Measurements from ENCODE around the gene MEAK7.
A peak's percentile ranks its signal among the peaks of the same experiment; 100 is the strongest.
"Not testable (repeated sequence)": the region's sequence is repeated elsewhere in the genome, so short reads cannot be mapped to it uniquely, and the experiment has no call there.

Gene MEAK7

DNA sequence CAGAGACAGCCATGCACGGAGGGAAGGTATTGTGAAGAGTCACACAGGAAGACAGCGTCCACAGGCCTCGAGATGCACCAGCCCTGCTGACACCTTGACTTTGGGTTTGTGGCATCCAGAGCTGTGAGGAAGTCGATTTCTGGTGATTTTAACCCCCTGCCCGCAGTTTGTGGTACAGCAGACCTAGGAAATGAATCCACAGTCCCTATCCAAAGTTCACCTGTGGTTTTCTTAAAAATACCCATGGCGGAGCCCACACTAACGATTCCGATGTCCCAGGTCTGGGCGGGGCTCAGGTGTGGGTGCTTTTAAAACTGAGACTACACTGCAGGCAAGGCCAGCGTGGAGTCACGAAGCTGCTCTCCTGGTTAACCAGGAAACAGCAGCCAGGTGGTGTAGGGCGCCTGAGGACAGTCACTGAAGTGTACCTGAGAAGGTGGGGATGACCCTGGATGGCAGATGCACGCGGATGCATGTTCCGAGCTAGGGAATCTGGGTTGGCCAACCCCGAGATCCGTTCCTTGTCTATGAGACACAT is 14.4 kb upstream of the MEAK7 start:
- Histone ChIP-seq H3K79me2 (ENCODE audit: control insufficient read depth, insufficient read depth, low read length) (no peaks in the 10 kb centered on the region), H3K36me3 (ENCODE audit: control insufficient read depth, insufficient read depth, low read length) (no peaks in the 10 kb centered on the region), H2BK15ac (replicated peaks; ENCODE audit: low read depth) (no peak overlapping the region), H3K56ac (ENCODE audit: low read length) (peak overlapping the region; percentile 42), H3K4me2 (ENCODE audit: low read length) (no peak overlapping the region), H3K4ac (ENCODE audit: low read depth, low read length) (no peak overlapping the region), H2AK5ac (ENCODE audit: low read length) (no peak overlapping the region), H3K23ac (ENCODE audit: low read length) (no peak overlapping the region), H3K27ac (ENCODE audit: low read depth, low read length) (no peak overlapping the region), H2BK5ac (ENCODE audit: low read length) (no peak overlapping the region), H4K8ac (ENCODE audit: low read depth, low read length) (no peak overlapping the region), H3K9ac (ENCODE audit: low read length) (no peak overlapping the region), H4K5ac (ENCODE audit: low read length) (no peak overlapping the region), H3K18ac (ENCODE audit: low read length) (no peak overlapping the region), H2BK120ac (ENCODE audit: low read depth, low read length) (no peak overlapping the region), H3K27me3 (ENCODE audit: insufficient read depth, low read length, poor library complexity) (no peaks in the 10 kb centered on the region), H3K4me1 (ENCODE audit: control insufficient read depth, low read depth, low read length) (no peaks in the 10 kb centered on the region), H3K79me1 (ENCODE audit: low read length) (no peaks in the 10 kb centered on the region), H3K4me3 (ENCODE audit: low read length) (no peak overlapping the region)
- no peak for DNase-seq
- WGBS (ENCODE audit: extremely low coverage, insufficient coverage, low lambda C conversion rate) = no CpG with 5 or more reads among the region's 17 CpGs

DNA sequence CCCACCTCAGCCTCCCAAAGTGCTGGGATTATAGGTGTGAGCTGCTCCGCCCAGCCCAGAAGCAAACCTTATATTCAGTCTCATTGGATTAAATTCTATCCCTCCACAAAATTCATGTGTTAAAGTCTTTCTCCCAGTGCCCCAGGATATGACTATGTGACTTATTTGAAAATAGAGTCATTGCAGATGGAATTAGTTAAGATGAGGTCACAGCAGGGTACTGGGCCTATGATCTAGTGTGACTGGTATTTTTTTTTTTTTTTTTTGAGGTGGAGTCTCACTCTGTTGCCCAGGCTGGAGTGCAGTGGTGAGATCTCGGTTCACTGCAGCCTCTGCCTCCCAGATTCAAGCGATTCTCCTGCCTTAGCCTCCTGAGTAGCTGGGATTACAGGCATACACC is 13.8 kb upstream of the MEAK7 start:
- not testable (repeated sequence) for H2BK120ac ChIP-seq (ENCODE audit: low read depth, low read length); H2AK5ac ChIP-seq (ENCODE audit: low read length); DNase-seq; H3K36me3 ChIP-seq (ENCODE audit: control insufficient read depth, insufficient read depth, low read length); H3K9ac ChIP-seq (ENCODE audit: low read length); H3K18ac ChIP-seq (ENCODE audit: low read length); H3K27me3 ChIP-seq (ENCODE audit: insufficient read depth, low read length, poor library complexity); H3K23ac ChIP-seq (ENCODE audit: low read length); H4K5ac ChIP-seq (ENCODE audit: low read length); H3K56ac ChIP-seq (ENCODE audit: low read length); H3K79me1 ChIP-seq (ENCODE audit: low read length); H3K27ac ChIP-seq (ENCODE audit: low read depth, low read length); H3K4me2 ChIP-seq (ENCODE audit: low read length); H3K4ac ChIP-seq (ENCODE audit: low read depth, low read length); H3K4me3 ChIP-seq (ENCODE audit: low read length); H2BK15ac ChIP-seq (replicated peaks; ENCODE audit: low read depth); H3K79me2 ChIP-seq (ENCODE audit: control insufficient read depth, insufficient read depth, low read length); H3K4me1 ChIP-seq (ENCODE audit: control insufficient read depth, low read depth, low read length); H2BK5ac ChIP-seq (ENCODE audit: low read length); H4K8ac ChIP-seq (ENCODE audit: low read depth, low read length)
- no CpG with 5 or more reads among the region's 3 CpGs for WGBS (ENCODE audit: extremely low coverage, insufficient coverage, low lambda C conversion rate)

DNA sequence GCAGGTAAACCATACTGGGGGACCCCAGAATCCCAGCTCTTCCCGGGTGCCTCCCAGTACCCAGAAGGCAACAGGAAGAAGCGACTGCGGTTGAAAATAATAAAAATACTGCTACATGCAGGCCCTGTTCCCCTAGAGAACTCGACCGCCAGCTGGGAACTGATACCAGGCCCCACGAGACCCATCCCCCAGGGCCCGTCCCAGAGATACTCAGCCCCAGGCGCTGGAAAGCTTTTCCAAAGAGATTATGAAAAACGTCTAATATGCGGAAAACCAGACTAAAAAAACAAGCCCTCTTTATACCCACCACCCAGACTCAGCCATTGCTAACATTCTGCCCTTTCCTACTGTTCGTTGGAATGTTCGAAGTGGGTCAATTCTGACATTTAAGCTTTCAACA is 12.9 kb upstream of the MEAK7 start:
- Histone ChIP-seq H2BK15ac (replicated peaks; ENCODE audit: low read depth) (no peak overlapping the region), H4K8ac (ENCODE audit: low read depth, low read length) (no peak overlapping the region), H3K79me2 (ENCODE audit: control insufficient read depth, insufficient read depth, low read length) (no peaks in the 10 kb centered on the region), H2BK120ac (ENCODE audit: low read depth, low read length) (no peak overlapping the region), H3K4me2 (ENCODE audit: low read length) (no peak overlapping the region), H3K27me3 (ENCODE audit: insufficient read depth, low read length, poor library complexity) (no peaks in the 10 kb centered on the region), H3K4me1 (ENCODE audit: control insufficient read depth, low read depth, low read length) (no peaks in the 10 kb centered on the region), H3K27ac (ENCODE audit: low read depth, low read length) (no peak overlapping the region), H3K9ac (ENCODE audit: low read length) (no peak overlapping the region), H3K4ac (ENCODE audit: low read depth, low read length) (no peak overlapping the region), H4K5ac (ENCODE audit: low read length) (no peak overlapping the region), H3K23ac (ENCODE audit: low read length) (no peak overlapping the region), H2AK5ac (ENCODE audit: low read length) (no peak overlapping the region), H3K4me3 (ENCODE audit: low read length) (no peak overlapping the region), H3K36me3 (ENCODE audit: control insufficient read depth, insufficient read depth, low read length) (no peaks in the 10 kb centered on the region), H3K56ac (ENCODE audit: low read length) (no peak overlapping the region), H2BK5ac (ENCODE audit: low read length) (no peak overlapping the region), H3K18ac (ENCODE audit: low read length) (no peak overlapping the region), H3K79me1 (ENCODE audit: low read length) (no peaks in the 10 kb centered on the region)
- DNase-seq = no peak
- WGBS (ENCODE audit: extremely low coverage, insufficient coverage, low lambda C conversion rate) = no CpG with 5 or more reads among the region's 12 CpGs

DNA sequence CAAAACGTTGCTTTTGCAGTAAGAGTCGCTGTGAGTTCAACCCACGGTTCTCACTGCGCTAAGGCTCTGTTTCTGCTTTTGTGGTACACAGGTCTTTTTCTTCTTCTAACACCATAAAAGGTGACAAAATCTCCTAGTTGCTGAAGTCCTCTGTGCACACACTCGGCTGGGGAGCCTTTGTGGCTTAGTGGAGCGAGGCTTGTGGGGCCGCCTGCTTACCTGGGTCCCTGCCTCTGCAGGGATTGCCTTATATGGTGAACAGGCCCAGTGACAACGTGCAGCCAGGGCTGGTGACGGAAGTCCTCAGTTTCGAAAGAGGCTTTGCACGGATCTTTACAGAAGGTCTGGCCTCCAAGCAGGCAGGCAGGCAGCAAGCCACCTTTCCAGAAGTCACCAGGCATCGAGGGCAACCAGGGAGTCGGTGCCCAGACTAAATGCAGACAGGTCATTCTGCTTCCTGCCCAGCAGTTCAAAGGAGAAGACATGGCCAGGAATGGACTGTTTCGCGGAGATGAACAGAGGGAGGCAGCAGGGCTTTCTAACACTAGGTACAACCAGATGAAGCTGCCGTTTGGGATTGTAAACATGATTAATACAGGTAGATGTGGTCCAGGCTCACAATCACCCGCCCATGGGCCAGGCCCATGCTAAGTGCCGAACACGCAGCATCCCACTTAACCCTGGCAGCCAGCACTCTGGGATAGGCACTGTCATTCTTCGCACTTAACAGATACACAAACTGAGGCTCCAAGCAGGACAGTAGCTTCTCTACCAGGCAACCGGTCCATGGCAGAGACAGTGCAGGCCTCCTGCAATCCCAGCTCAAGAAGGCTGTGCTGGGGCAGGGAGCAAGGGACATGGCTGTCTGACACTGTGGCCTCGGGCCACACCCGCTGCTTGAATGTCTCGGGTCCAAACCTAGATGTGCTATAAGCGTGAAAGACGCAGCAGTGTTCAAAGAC is 10.7 kb upstream of the MEAK7 start:
- no peaks in the 10 kb centered on the region for H3K79me1 ChIP-seq (ENCODE audit: low read length)
- no peaks in the 10 kb centered on the region for H3K36me3 ChIP-seq (ENCODE audit: control insufficient read depth, insufficient read depth, low read length)
- no CpG with 5 or more reads among the region's 26 CpGs for WGBS (ENCODE audit: extremely low coverage, insufficient coverage, low lambda C conversion rate)
- no peak for DNase-seq
- H3K4me2 ChIP-seq (ENCODE audit: low read length) = no peak overlapping the region
- peak overlapping the region; percentile 50 for H3K56ac ChIP-seq (ENCODE audit: low read length)
- no peaks in the 10 kb centered on the region for H3K79me2 ChIP-seq (ENCODE audit: control insufficient read depth, insufficient read depth, low read length)
- H3K27ac ChIP-seq (ENCODE audit: low read depth, low read length) = no peak overlapping the region
- no peak overlapping the region for H3K9ac ChIP-seq (ENCODE audit: low read length)
- no peaks in the 10 kb centered on the region for H3K27me3 ChIP-seq (ENCODE audit: insufficient read depth, low read length, poor library complexity)
- H2BK15ac ChIP-seq (replicated peaks; ENCODE audit: low read depth) = no peak overlapping the region
- no peak overlapping the region for H3K23ac ChIP-seq (ENCODE audit: low read length)
- no peaks in the 10 kb centered on the region for H3K4me1 ChIP-seq (ENCODE audit: control insufficient read depth, low read depth, low read length)
- no peak overlapping the region for H3K4ac ChIP-seq (ENCODE audit: low read depth, low read length)
- no peak overlapping the region for H4K5ac ChIP-seq (ENCODE audit: low read length)
- H3K4me3 ChIP-seq (ENCODE audit: low read length) = no peak overlapping the region
- H3K18ac ChIP-seq (ENCODE audit: low read length) = no peak overlapping the region
- H4K8ac ChIP-seq (ENCODE audit: low read depth, low read length) = no peak overlapping the region
- no peak overlapping the region for H2AK5ac ChIP-seq (ENCODE audit: low read length)
- no peak overlapping the region for H2BK5ac ChIP-seq (ENCODE audit: low read length)
- no peak overlapping the region for H2BK120ac ChIP-seq (ENCODE audit: low read depth, low read length)

DNA sequence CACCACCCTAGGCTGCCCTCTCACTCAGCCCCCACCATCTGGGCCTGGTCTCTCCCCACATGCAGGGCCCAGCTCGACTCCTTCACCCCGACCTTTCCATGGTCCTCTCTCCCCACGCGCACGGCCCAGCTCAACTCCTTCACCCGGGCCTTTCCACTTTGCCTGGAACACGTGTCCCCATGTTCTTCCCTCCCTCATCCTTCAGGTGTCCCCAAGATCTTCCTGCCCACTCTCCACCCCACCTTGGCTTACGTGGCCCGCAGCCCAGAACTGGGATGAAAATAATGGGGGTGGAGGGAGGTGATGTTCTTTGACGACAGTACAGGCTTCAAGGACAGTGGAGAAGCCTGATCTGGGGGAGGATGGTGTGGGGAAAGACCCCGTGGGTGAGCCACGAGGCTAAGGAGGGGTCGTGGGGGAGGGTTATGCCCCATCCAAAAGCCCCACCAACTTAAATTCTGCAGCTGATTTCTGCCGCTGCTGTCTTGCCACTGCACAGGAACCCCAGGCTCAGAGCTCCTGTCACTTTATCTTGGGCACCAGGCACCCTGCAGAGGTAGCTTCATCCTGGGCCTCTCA is 9.9 kb upstream of the MEAK7 start:
- Histone ChIP-seq H3K79me2 (ENCODE audit: control insufficient read depth, insufficient read depth, low read length) (no peaks in the 10 kb centered on the region), H3K56ac (ENCODE audit: low read length) (no peak overlapping the region), H3K27me3 (ENCODE audit: insufficient read depth, low read length, poor library complexity) (no peaks in the 10 kb centered on the region), H2AK5ac (ENCODE audit: low read length) (no peak overlapping the region), H3K23ac (ENCODE audit: low read length) (no peak overlapping the region), H3K36me3 (ENCODE audit: control insufficient read depth, insufficient read depth, low read length) (no peaks in the 10 kb centered on the region), H3K79me1 (ENCODE audit: low read length) (no peaks in the 10 kb centered on the region), H4K5ac (ENCODE audit: low read length) (no peak overlapping the region), H2BK5ac (ENCODE audit: low read length) (no peak overlapping the region), H3K4me1 (ENCODE audit: control insufficient read depth, low read depth, low read length) (no peaks in the 10 kb centered on the region), H3K18ac (ENCODE audit: low read length) (no peak overlapping the region), H3K4ac (ENCODE audit: low read depth, low read length) (no peak overlapping the region), H2BK15ac (replicated peaks; ENCODE audit: low read depth) (no peak overlapping the region), H4K8ac (ENCODE audit: low read depth, low read length) (no peak overlapping the region), H3K4me2 (ENCODE audit: low read length) (no peak overlapping the region), H3K9ac (ENCODE audit: low read length) (no peak overlapping the region), H2BK120ac (ENCODE audit: low read depth, low read length) (no peak overlapping the region), H3K4me3 (ENCODE audit: low read length) (no peak overlapping the region), H3K27ac (ENCODE audit: low read depth, low read length) (no peak overlapping the region)
- no peak for DNase-seq
- no CpG with 5 or more reads among the region's 14 CpGs for WGBS (ENCODE audit: extremely low coverage, insufficient coverage, low lambda C conversion rate)
